GM19035 (cell line): ENCODE data around the gene ZBTB20.
A peak's percentile ranks its signal among the peaks of the same experiment; 100 is the strongest.

ENCODE experiments used
- ATAC-seq: cut with Tn5 transposase; IDR thresholded peaks from one replicate; pipeline ENCODE4 v1.9.1; 2021; ENCODE audit not compliant: unreplicated experiment

The ZBTB20 gene

GRCh38 chr3:114428044-114428595 lies 719.0 kb downstream of the ZBTB20 start:
- peak; percentile 94 for ATAC-seq

GRCh38 chr3:114427285-114428043 lies 719.6 kb downstream of the ZBTB20 start:
- peak; percentile 27 for ATAC-seq

- ATAC-seq: no peak
Measured at GRCh38 chr3:114424337-114424736, 722.8 kb downstream of the ZBTB20 start.

DNA sequence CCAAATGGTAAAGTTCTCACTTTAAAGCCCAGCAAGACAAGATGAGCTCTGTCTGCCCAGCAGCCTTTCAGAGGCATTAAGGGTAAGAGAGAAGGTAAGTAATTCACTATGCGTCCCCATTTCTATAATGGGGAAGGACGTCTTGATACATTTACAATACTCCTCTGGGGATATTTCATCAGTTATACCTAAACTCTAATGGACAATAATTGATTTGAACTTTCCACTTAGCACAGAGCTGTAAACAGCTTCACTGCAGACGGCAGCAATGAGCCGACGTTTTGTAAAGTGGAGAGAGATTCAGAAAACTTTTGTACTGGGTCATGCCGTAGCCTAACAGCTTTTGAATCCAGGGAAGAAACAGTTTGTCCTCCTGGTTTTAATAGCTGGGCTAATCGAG lies 725.9 kb downstream of the ZBTB20 start:
- no peak for ATAC-seq

DNA sequence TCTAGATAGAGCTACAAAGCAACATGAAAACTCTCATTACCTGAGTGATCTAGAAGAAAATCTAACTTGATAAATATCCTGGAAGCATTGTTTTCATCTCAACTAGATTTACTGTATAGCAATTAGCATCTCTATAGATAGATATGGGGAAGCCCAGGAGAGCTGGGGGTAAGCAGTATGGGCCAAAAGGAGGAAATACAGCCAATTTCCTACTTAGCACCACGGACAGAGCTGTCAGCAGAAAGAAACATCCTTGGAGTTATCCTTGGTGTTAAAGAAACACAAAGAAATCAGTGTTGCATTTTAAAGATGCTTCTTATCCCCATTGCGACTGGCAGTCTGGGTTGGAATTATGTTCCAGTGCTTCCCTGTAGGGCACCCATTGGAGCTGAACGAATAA lies 727.0 kb downstream of the ZBTB20 start:
- ATAC-seq: no peak

- ATAC-seq: peak; percentile 75
Measured at GRCh38 chr3:114418724-114419543, 728.2 kb downstream of the ZBTB20 start.

DNA sequence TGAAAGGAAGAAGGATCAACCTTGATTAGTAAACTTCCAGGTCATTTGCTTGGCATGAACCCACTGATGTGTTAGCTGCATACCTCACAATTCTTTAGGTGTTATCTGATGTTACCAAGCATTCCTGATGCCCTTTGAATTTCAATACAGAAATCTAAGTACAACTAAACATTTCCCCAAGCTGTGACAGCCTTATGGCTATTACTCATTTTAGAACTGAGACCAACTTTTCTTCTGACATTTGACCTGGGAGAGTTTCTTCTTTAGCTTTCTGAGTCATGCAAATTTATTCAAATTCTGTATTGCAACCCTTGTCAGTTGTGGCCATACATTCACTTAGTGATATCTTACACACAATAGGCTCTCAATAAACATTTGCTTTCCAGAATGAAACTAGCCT lies 729.0 kb downstream of the ZBTB20 start:
- peak; percentile 86 for ATAC-seq

DNA sequence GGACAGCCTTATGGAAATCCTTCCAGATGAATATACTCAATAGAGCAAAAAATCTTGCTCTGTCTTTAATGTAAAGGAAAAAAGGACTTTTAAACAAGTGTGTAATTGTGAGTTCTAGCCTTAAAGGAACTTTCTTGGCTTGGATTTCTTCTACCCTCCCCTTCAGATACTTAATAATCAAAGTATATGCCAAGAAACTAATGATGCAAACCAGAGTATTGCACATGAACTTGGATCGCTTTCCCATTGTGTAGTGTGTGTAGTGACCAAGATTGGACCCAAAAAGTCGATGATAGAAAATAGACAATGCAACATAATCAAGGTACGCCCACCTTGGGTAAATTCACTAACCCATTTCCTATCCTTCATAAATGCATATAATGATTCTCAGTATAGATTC lies 729.4 kb downstream of the ZBTB20 start:
- peak; percentile 22 for ATAC-seq

- no peak for ATAC-seq
Measured at GRCh38 chr3:114417265-114417664, 729.8 kb downstream of the ZBTB20 start.

GRCh38 chr3:114411811-114412803 lies 735.0 kb downstream of the ZBTB20 start:
- ATAC-seq: peak; percentile 64

- ATAC-seq: no peak
Measured at GRCh38 chr3:114411190-114411668, 735.9 kb downstream of the ZBTB20 start.

GRCh38 chr3:114408736-114409670 lies 738.1 kb downstream of the ZBTB20 start:
- no peak for ATAC-seq

GRCh38 chr3:114406922-114407321 lies 740.2 kb downstream of the ZBTB20 start:
- ATAC-seq: no peak

GRCh38 chr3:114406286-114406685 lies 740.8 kb downstream of the ZBTB20 start:
- no peak for ATAC-seq

GRCh38 chr3:114405202-114405990 lies 741.7 kb downstream of the ZBTB20 start:
- ATAC-seq: peak; percentile 53

DNA sequence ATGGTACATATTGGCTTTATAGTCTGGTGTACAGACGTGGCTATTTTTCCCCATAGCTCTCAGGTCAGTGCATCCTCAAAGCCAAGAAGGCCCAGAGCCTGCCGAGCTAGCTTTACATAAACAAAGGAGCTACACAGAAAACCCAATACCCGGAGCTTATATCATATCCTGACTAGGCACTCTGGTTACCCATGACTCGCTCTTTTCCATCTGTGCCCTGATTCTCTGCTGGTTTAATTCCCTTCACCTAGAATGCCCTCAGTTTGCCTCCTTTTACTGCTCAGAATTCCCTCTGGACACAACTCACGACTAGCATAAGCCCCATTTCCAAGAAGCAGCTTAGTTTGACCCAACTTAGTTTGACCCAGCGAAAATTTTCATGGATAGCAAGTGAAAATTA lies 742.5 kb downstream of the ZBTB20 start:
- ATAC-seq: no peak

DNA sequence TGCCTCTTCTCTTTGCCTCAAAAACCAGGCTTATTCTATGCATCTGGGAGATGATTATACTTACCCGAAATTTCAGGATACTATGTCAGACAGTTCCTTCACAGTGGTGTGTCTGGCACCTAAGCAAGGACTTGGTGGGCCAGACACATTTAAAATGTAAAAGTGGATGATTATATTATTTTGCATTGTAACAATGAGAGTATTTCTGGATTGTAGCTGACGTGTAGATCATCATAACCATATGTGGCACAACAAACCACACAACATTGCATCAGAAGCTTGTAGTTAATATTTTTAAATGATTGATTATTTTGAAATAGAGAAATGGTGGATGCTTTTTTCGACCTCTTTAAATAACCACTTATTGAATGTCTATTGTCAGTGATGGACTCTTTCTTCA lies 744.2 kb downstream of the ZBTB20 start:
- no peak for ATAC-seq

- no peak for ATAC-seq
Measured at GRCh38 chr3:114401346-114401745, 745.7 kb downstream of the ZBTB20 start.

GRCh38 chr3:114400371-114400770 lies 746.7 kb downstream of the ZBTB20 start:
- ATAC-seq: no peak
